Measurements from ENCODE around the gene DEFB129. TPM values are rescaled to one million over a fixed set of nuclear protein-coding genes. Genes with fewer than 3 reads are reported as not detected.

The DEFB129 gene
- total RNA-seq, 1 experiment from 2014 or later, result not detected

GRCh38 chr20:263701-264100 is 36.6 kb downstream of the DEFB129 start:
- no peaks in the 10 kb centered on the region for H3K23me2 ChIP-seq (ENCODE audit: insufficient read length, low read depth, low read length, poor library complexity, severe bottlenecking)
- H3K14ac ChIP-seq (ENCODE audit: insufficient read depth, low read length), result no peak overlapping the region
- H4K8ac ChIP-seq (replicated peaks; ENCODE audit: insufficient read length, low read depth, low read length), result no peak overlapping the region
- no peaks in the 10 kb centered on the region for H3K4me1 ChIP-seq (ENCODE audit: insufficient read depth, low read length)
- no peak overlapping the region for H2BK120ac ChIP-seq (ENCODE audit: low read depth, low read length, poor library complexity, severe bottlenecking)
- no peak overlapping the region for H2BK15ac ChIP-seq (ENCODE audit: low read depth, low read length)
- DNase-seq, result no peak
- Mint-ChIP-seq H3K27me3 (ENCODE audit: low read depth) (peaks cover 93% of the 10 kb centered on the region), H3K4me3 (no peak overlapping the region), H3K27ac (no peak overlapping the region), H3K9me3 (peaks cover 0 to 3% of the 10 kb centered on the region in 2 experiments; a peak in 2 of 5 replicates), H3K36me3 (ENCODE audit: insufficient read depth in 1 of 3, low read depth in 3 of 3) (peaks cover 0 to 2% (median 0%) of the 10 kb centered on the region in 3 experiments; a peak in 3 of 7 replicates), H3K4me1 (peaks cover 8% of the 10 kb centered on the region in 2 experiments)
- peaks cover 2% of the 10 kb centered on the region for H4K20me1 ChIP-seq (ENCODE audit: control insufficient read depth, insufficient read depth, insufficient read length)
- H3K56ac ChIP-seq (ENCODE audit: insufficient read length, low read depth, low read length), result no peak overlapping the region
- no CpG with 5 or more reads among the region's 13 CpGs for WGBS (ENCODE audit: extremely low coverage, insufficient read length, low lambda C conversion rate)
- H2BK5ac ChIP-seq (ENCODE audit: insufficient read length, low read length), result no peak overlapping the region
- H2AK5ac ChIP-seq (ENCODE audit: insufficient read length, low read length), result no peak overlapping the region
- H3K79me2 ChIP-seq (ENCODE audit: insufficient read depth, low read length), result no peaks in the 10 kb centered on the region
- no peak overlapping the region for H3K4ac ChIP-seq (ENCODE audit: low read depth, low read length)
- no peak overlapping the region for H2BK12ac ChIP-seq (ENCODE audit: insufficient read length, low read depth, low read length)
- no peak overlapping the region for H4K91ac ChIP-seq (ENCODE audit: insufficient read length, low read depth, low read length)
- no peaks in the 10 kb centered on the region for H3K79me1 ChIP-seq (ENCODE audit: insufficient read depth, low read depth, low read length, poor library complexity, severe bottlenecking)
- no peak for TF ChIP-seq CTCF (conservative IDR thresholded peaks at IDR 0.05)
- H3K27ac ChIP-seq (ENCODE audit: insufficient read length, low read depth, low read length), result no peak overlapping the region
- no peak overlapping the region for H2BK20ac ChIP-seq (ENCODE audit: low read depth, low read length, poor library complexity, severe bottlenecking)
- H3K9ac ChIP-seq (ENCODE audit: extremely low read depth, insufficient read length, low read length), result no peak overlapping the region
- H3K23ac ChIP-seq (ENCODE audit: insufficient read length, low read depth, low read length), result no peak overlapping the region
- H3T11ph ChIP-seq (ENCODE audit: low read length), result no peak overlapping the region
- H3K27me3 ChIP-seq (ENCODE audit: insufficient read depth, low read length), result peaks cover 19% of the 10 kb centered on the region
- H4K5ac ChIP-seq (ENCODE audit: insufficient read length, low read depth, low read length), result no peak overlapping the region
- no peaks in the 10 kb centered on the region for H3K9me3 ChIP-seq (ENCODE audit: control insufficient read depth, low read depth, low read length)
- H3K4me2 ChIP-seq (ENCODE audit: insufficient read depth, insufficient read length, low read length), result no peak overlapping the region
- H3K18ac ChIP-seq (ENCODE audit: insufficient read length, low read depth, low read length), result no peak overlapping the region
- no peak overlapping the region for H2AFZ ChIP-seq (ENCODE audit: low read length)

All from H9 (cell line).